CD4-positive, CD25-positive, alpha-beta regulatory T cell (primary cell): ENCODE measurements around the gene DPP3. TPM values are rescaled to one million over a fixed set of nuclear protein-coding genes. Genes with fewer than 3 reads are reported as not detected.
A peak's percentile ranks its signal among the peaks of the same experiment; 100 is the strongest.
"Not testable (repeated sequence)": the region's sequence is repeated elsewhere in the genome, so short reads cannot be mapped to it uniquely, and the experiment has no call there.

Experiments used
- ATAC-seq, 2 donors: fragments of 150-1000 bp; cut with Tn5 transposase; one replicate each; pipeline ENCODE4 v1.10.0; 2021; ENCODE audit warnings: low read depth in 2 of 2, moderate number of reproducible peaks in 2 of 2, moderate library complexity in 1 of 2
- DNase-seq, 3 donors: peaks; one replicate each; pipeline versions ENCODE4 v3.0.0 to v3.0.0-alpha.2; 2012 to 2022; ENCODE audit warnings: mixed read lengths in 1 of 3
- H3K27ac ChIP-seq: one replicate; pipeline ENCODE4 v1.7.0; 2013; ENCODE audit warnings: mild to moderate bottlenecking, low read length; ENCODE audit not compliant: insufficient read depth, poor library complexity, severe bottlenecking
- H3K27me3 ChIP-seq: one replicate; pipeline ENCODE4 v1.7.0; 2013; ENCODE audit warnings: low read length; ENCODE audit not compliant: control insufficient read depth, insufficient read depth
- H3K36me3 ChIP-seq: one replicate; pipeline ENCODE4 v1.7.0; 2013; ENCODE audit warnings: mild to moderate bottlenecking, low read length, moderate library complexity; ENCODE audit not compliant: control insufficient read depth, insufficient read depth
- H3K4me1 ChIP-seq: 2 replicates; pipeline ENCODE4 v1.7.0; 2013; ENCODE audit warnings: mild to moderate bottlenecking, low read length; ENCODE audit not compliant: insufficient read depth, control insufficient read depth, poor library complexity, severe bottlenecking
- H3K4me3 ChIP-seq: one replicate; pipeline ENCODE4 v1.7.0; 2013; ENCODE audit warnings: low read depth, mild to moderate bottlenecking, low read length, moderate library complexity
- H3K9me3 ChIP-seq, 2 experiments: 1 replicate in 1 of 2; 2 replicates in 1 of 2; pipeline ENCODE4 v1.7.0; 2013; ENCODE audit warnings: low read length in 2 of 2, mild to moderate bottlenecking in 1 of 2, moderate library complexity in 1 of 2; ENCODE audit not compliant: control insufficient read depth in 2 of 2
- H3K27ac Mint-ChIP-seq, 3 donors: one replicate each; pipeline ENCODE4 v1.8.0; 2020 to 2022; ENCODE audit warnings: mild to moderate bottlenecking in 3 of 3, mixed read lengths in 3 of 3, moderate library complexity in 2 of 3
- H3K27me3 Mint-ChIP-seq: one replicate; pipeline ENCODE4 v1.8.0; 2022; ENCODE audit warnings: mild to moderate bottlenecking, mixed read lengths
- H3K36me3 Mint-ChIP-seq: one replicate; pipeline ENCODE4 v1.8.0; 2020; ENCODE audit warnings: mixed read lengths
- H3K4me1 Mint-ChIP-seq, 4 donors: one replicate each; pipeline ENCODE4 v1.8.0; 2020 to 2022; ENCODE audit warnings: mixed read lengths in 4 of 4, mild to moderate bottlenecking in 1 of 4
- H3K4me3 Mint-ChIP-seq, 4 donors: one replicate each; pipeline ENCODE4 v1.8.0; 2020 to 2022; ENCODE audit warnings: mild to moderate bottlenecking in 4 of 4, mixed read lengths in 4 of 4, moderate library complexity in 3 of 4
- H3K9me3 Mint-ChIP-seq, 7 donors: one replicate each; pipeline ENCODE4 v1.8.0; 2020 to 2022; ENCODE audit warnings: mixed read lengths in 7 of 7, mild to moderate bottlenecking in 3 of 7, moderate library complexity in 2 of 7
- polyA plus RNA-seq, 4 donors: library from polyadenylated mRNA; unstranded; fragments of 300-500 nt; fragmentation: Illumina TruSeq; gene quantifications; one replicate each; pipeline ENCODE4 v1.2.3, GENCODE V29; 2021
- total RNA-seq: library from RNA; stranded (reverse); gene quantifications from one replicate; pipeline ENCODE4 v1.2.3, GENCODE V29; 2022

The DPP3 gene
- total and polyA plus RNA-seq, 5 donors from 2014 or later: 27.1 to 38.7 (median 29.5) TPM

- no peak overlapping the region for H3K4me3 ChIP-seq
- H3K4me1 ChIP-seq: no peaks in the 10 kb centered on the region
- no peak overlapping the region for H3K27ac ChIP-seq
- Mint-ChIP-seq H3K4me1 (peaks cover 0 to 12% (median under 1%) of the 10 kb centered on the region in 4 donors), H3K27me3 (no peaks in the 10 kb centered on the region), H3K36me3 (peaks cover 20% of the 10 kb centered on the region), H3K9me3 (no peaks in the 10 kb centered on the region), H3K27ac (peak overlapping the region in 1 of 3 donors; percentile 60), H3K4me3 (no peak overlapping the region)
- no peaks in the 10 kb centered on the region for H3K9me3 ChIP-seq
- no peaks in the 10 kb centered on the region for H3K27me3 ChIP-seq
- DNase-seq (no peak), ATAC-seq (no peak)
- H3K36me3 ChIP-seq: peaks cover 7% of the 10 kb centered on the region
Measured at GRCh38 chr11:66530927-66531709, 50.9 kb downstream of the DPP3 start.

- DNase-seq: no peak
- H3K27me3 Mint-ChIP-seq: no peaks in the 10 kb centered on the region
- no peak overlapping the region for H3K4me3 ChIP-seq
- no peaks in the 10 kb centered on the region for H3K9me3 ChIP-seq
- H3K36me3 Mint-ChIP-seq: peaks cover 22% of the 10 kb centered on the region
- H3K36me3 ChIP-seq: peaks cover 8% of the 10 kb centered on the region
- peaks cover 0 to 12% (median under 1%) of the 10 kb centered on the region in 4 donors for H3K4me1 Mint-ChIP-seq
- no peaks in the 10 kb centered on the region for H3K9me3 Mint-ChIP-seq
- no peak overlapping the region for H3K4me3 Mint-ChIP-seq
- no peak overlapping the region for H3K27ac Mint-ChIP-seq
- ATAC-seq: no peak
- no peak overlapping the region for H3K27ac ChIP-seq
- no peaks in the 10 kb centered on the region for H3K4me1 ChIP-seq
- no peaks in the 10 kb centered on the region for H3K27me3 ChIP-seq
Measured at GRCh38 chr11:66531841-66532240, 51.6 kb downstream of the DPP3 start.

- H3K27me3 Mint-ChIP-seq: no peaks in the 10 kb centered on the region
- no peaks in the 10 kb centered on the region for H3K9me3 ChIP-seq
Measured at GRCh38 chr11:66532784-66533183, 52.5 kb downstream of the DPP3 start.

GRCh38 chr11:66539170-66539869 is 59.1 kb downstream of the DPP3 start:
- Mint-ChIP-seq H3K27me3 (no peaks in the 10 kb centered on the region), H3K27ac (no peak overlapping the region), H3K36me3 (peaks cover 39% of the 10 kb centered on the region), H3K4me1 (peaks cover 2 to 35% (median 20%) of the 10 kb centered on the region in 4 donors), H3K9me3 (no peaks in the 10 kb centered on the region), H3K4me3 (no peak overlapping the region)
- no peaks in the 10 kb centered on the region for H3K27me3 ChIP-seq
- H3K9me3 ChIP-seq: no peaks in the 10 kb centered on the region
- DNase-seq (no peak), ATAC-seq (no peak)
- H3K4me3 ChIP-seq: no peak overlapping the region
- H3K4me1 ChIP-seq: peaks cover 13% of the 10 kb centered on the region
- H3K36me3 ChIP-seq: peaks cover 33% of the 10 kb centered on the region
- no peak overlapping the region for H3K27ac ChIP-seq

More at GRCh38 chr11:66532784-66533183, 52.5 kb downstream of the DPP3 start:
- peaks cover 0 to 12% (median under 1%) of the 10 kb centered on the region in 4 donors for H3K4me1 Mint-ChIP-seq
- no peak overlapping the region for H3K4me3 ChIP-seq
- H3K9me3 Mint-ChIP-seq: no peaks in the 10 kb centered on the region
- ATAC-seq (no peak), DNase-seq (no peak)
- peak overlapping the region in 2 of 3 donors; percentile 25 to 79 for H3K27ac Mint-ChIP-seq
- no peaks in the 10 kb centered on the region for H3K4me1 ChIP-seq
- no peak overlapping the region for H3K4me3 Mint-ChIP-seq
- peaks cover 22% of the 10 kb centered on the region for H3K36me3 Mint-ChIP-seq
- no peaks in the 10 kb centered on the region for H3K27me3 ChIP-seq
- H3K27ac ChIP-seq: no peak overlapping the region
- peaks cover 8% of the 10 kb centered on the region for H3K36me3 ChIP-seq

GRCh38 chr11:66539870-66540213 is 59.6 kb downstream of the DPP3 start:
- H3K27ac Mint-ChIP-seq: no peak overlapping the region
- no peaks in the 10 kb centered on the region for H3K9me3 Mint-ChIP-seq
- peaks cover 39% of the 10 kb centered on the region for H3K36me3 Mint-ChIP-seq
- no peaks in the 10 kb centered on the region for H3K27me3 Mint-ChIP-seq
- H3K4me3 Mint-ChIP-seq: no peak overlapping the region
- Histone ChIP-seq H3K36me3 (peaks cover 33% of the 10 kb centered on the region), H3K4me1 (peaks cover 19% of the 10 kb centered on the region), H3K27me3 (no peaks in the 10 kb centered on the region), H3K27ac (no peak overlapping the region), H3K4me3 (no peak overlapping the region), H3K9me3 (no peaks in the 10 kb centered on the region)
- no peak for ATAC-seq
- DNase-seq: no peak
- peaks cover 4 to 38% (median 22%) of the 10 kb centered on the region in 4 donors for H3K4me1 Mint-ChIP-seq

- peaks cover 9 to 44% (median 23%) of the 10 kb centered on the region in 4 donors for H3K4me1 Mint-ChIP-seq
- peaks cover 33% of the 10 kb centered on the region for H3K36me3 ChIP-seq
- H3K4me3 Mint-ChIP-seq: peak overlapping the region in 1 of 4 donors; percentile 49
- DNase-seq, H3K27ac ChIP-seq, H3K9me3 Mint-ChIP-seq, H3K4me3 ChIP-seq, H3K27ac Mint-ChIP-seq, H3K9me3 ChIP-seq, H3K27me3 Mint-ChIP-seq, H3K27me3 ChIP-seq, ATAC-seq: not testable (repeated sequence)
- H3K36me3 Mint-ChIP-seq: peaks cover 36% of the 10 kb centered on the region
- peaks cover 26% of the 10 kb centered on the region for H3K4me1 ChIP-seq
Measured at GRCh38 chr11:66540598-66540997, 60.4 kb downstream of the DPP3 start.

- H3K36me3 ChIP-seq: peaks cover 27% of the 10 kb centered on the region
- peak overlapping the region in 2 of 3 donors; percentile 96 to 97 for H3K27ac Mint-ChIP-seq
- no peaks in the 10 kb centered on the region for H3K27me3 ChIP-seq
- no peak for DNase-seq
- H3K36me3 Mint-ChIP-seq: peaks cover 29% of the 10 kb centered on the region
- H3K4me3 ChIP-seq: no peak overlapping the region
- no peaks in the 10 kb centered on the region for H3K27me3 Mint-ChIP-seq
- no peak for ATAC-seq
- H3K4me1 Mint-ChIP-seq: peaks cover 9 to 49% (median 22%) of the 10 kb centered on the region in 4 donors
- no peak overlapping the region for H3K27ac ChIP-seq
- H3K4me1 ChIP-seq: peaks cover 38% of the 10 kb centered on the region
- H3K4me3 Mint-ChIP-seq: peak overlapping the region in 3 of 4 donors; percentile 56 to 88 (median 75)
- no peaks in the 10 kb centered on the region for H3K9me3 Mint-ChIP-seq
- H3K9me3 ChIP-seq: no peaks in the 10 kb centered on the region
Measured at GRCh38 chr11:66541892-66542291, 61.7 kb downstream of the DPP3 start.
